Measurements from ENCODE around the gene CDH22. TPM values are rescaled to one million over a fixed set of nuclear protein-coding genes. Genes with fewer than 3 reads are reported as not detected.

The CDH22 gene
- total RNA-seq, 1 experiment from 2014 or later: 0.11 TPM

GRCh38 chr20:46220455-46221207, 87.7 kb downstream of the CDH22 start:
- no peak overlapping the region for H3K4me3 ChIP-seq (ENCODE audit: low read depth, low read length)
- peaks cover under 1% of the 10 kb centered on the region for H3K4me1 Mint-ChIP-seq (ENCODE audit: low read depth, unreplicated experiment)
- intact Hi-C loops (cut with micrococcal nuclease; ENCODE audit: unreplicated experiment): no loop called here
- no peaks in the 10 kb centered on the region; the same call in 1 of the 2 replicates for H3K27me3 ChIP-seq (replicated peaks; ENCODE audit: control insufficient read depth, insufficient read depth, low read length)
- no peak overlapping the region for H3K4me3 Mint-ChIP-seq (ENCODE audit: unreplicated experiment)
- no TSS peak for BruUV-seq (replicated peaks)
- no peak overlapping the region for H3K27ac Mint-ChIP-seq (ENCODE audit: unreplicated experiment)
- POLR2A ChIA-PET: interaction anchor here (0.6 kb wide), 1 partner anchor 13 kb away, joined by 6 read pairs; no protein-coding TSS in a partner anchor
- CTCF ChIA-PET: interaction anchor here (0.5 to 0.8 kb wide), 3 partner anchors 18 to 221 kb away, joined by 3 to 4 read pairs (median 4); no protein-coding TSS in a partner anchor
- H3K4me1 ChIP-seq: peaks cover 8% of the 10 kb centered on the region
- H3K9me3 Mint-ChIP-seq (ENCODE audit: unreplicated experiment): no peaks in the 10 kb centered on the region
- peak in 1 of 2 experiments; percentile 27 for DNase-seq
- no peaks in the 10 kb centered on the region for H3K36me3 ChIP-seq (ENCODE audit: control insufficient read depth, insufficient read depth, low read length)
- H3K36me3 Mint-ChIP-seq (ENCODE audit: insufficient read depth, unreplicated experiment): no peaks in the 10 kb centered on the region
- H3K27me3 Mint-ChIP-seq (ENCODE audit: insufficient read depth, unreplicated experiment): peaks cover 20% of the 10 kb centered on the region
- TF ChIP-seq, protein P1, sequence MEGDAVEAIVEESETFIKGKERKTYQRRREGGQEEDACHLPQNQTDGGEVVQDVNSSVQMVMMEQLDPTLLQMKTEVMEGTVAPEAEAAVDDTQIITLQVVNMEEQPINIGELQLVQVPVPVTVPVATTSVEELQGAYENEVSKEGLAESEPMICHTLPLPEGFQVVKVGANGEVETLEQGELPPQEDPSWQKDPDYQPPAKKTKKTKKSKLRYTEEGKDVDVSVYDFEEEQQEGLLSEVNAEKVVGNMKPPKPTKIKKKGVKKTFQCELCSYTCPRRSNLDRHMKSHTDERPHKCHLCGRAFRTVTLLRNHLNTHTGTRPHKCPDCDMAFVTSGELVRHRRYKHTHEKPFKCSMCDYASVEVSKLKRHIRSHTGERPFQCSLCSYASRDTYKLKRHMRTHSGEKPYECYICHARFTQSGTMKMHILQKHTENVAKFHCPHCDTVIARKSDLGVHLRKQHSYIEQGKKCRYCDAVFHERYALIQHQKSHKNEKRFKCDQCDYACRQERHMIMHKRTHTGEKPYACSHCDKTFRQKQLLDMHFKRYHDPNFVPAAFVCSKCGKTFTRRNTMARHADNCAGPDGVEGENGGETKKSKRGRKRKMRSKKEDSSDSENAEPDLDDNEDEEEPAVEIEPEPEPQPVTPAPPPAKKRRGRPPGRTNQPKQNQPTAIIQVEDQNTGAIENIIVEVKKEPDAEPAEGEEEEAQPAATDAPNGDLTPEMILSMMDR (IDR thresholded peaks at IDR 0.05; ENCODE audit: insufficient read depth in 1 of 2, low read depth in 1 of 2, low read length in 1 of 2, severe bottlenecking in 1 of 2, unreplicated experiment in 1 of 2): no peak
- H3K9me3 ChIP-seq: no peaks in the 10 kb centered on the region

GRCh38 chr20:46219920-46220319, 88.4 kb downstream of the CDH22 start:
- POLR2A ChIA-PET: no interaction called here
- Histone ChIP-seq H3K36me3 (ENCODE audit: control insufficient read depth, insufficient read depth, low read length) (no peaks in the 10 kb centered on the region), H3K4me3 (ENCODE audit: low read depth, low read length) (no peak overlapping the region), H3K4me1 (peaks cover 9% of the 10 kb centered on the region), H3K9me3 (no peaks in the 10 kb centered on the region), H3K27me3 (replicated peaks; ENCODE audit: control insufficient read depth, insufficient read depth, low read length) (no peaks in the 10 kb centered on the region; the same call in 1 of the 2 replicates)
- intact Hi-C loops (cut with micrococcal nuclease; ENCODE audit: unreplicated experiment): no loop called here
- Mint-ChIP-seq H3K27me3 (ENCODE audit: insufficient read depth, unreplicated experiment) (peaks cover 20% of the 10 kb centered on the region), H3K27ac (ENCODE audit: unreplicated experiment) (no peak overlapping the region), H3K36me3 (ENCODE audit: insufficient read depth, unreplicated experiment) (no peaks in the 10 kb centered on the region), H3K9me3 (ENCODE audit: unreplicated experiment) (no peaks in the 10 kb centered on the region), H3K4me1 (ENCODE audit: low read depth, unreplicated experiment) (peaks cover 6% of the 10 kb centered on the region), H3K4me3 (ENCODE audit: unreplicated experiment) (no peak overlapping the region)
- TF ChIP-seq, protein P1 (IDR thresholded peaks at IDR 0.05; ENCODE audit: insufficient read depth in 1 of 2, low read depth in 1 of 2, low read length in 1 of 2, severe bottlenecking in 1 of 2, unreplicated experiment in 1 of 2): no peak
- no peak for DNase-seq
- CTCF ChIA-PET: interaction anchor here (0.5 kb wide), 1 partner anchor 221 kb away, joined by 4 read pairs; no protein-coding TSS in a partner anchor
- BruUV-seq (replicated peaks): no TSS peak

DNA sequence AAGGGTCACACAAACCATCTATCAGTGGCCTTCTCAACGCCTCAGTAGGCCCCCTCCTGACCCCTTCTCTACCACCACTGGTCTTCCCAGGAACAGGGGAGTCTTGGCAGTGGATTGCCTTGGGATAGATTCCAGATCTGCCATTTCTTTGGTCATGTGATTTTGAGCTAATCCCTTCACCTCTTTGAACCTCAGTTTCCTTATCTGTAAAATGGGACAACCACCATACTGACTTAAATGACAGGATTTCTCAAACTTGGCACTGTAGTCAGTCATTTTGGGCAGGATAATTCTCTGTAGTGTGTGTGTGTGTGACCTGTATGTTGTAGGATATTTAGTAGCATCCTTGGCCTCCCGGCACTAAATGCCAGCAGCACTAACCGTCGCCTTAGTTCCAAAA, 89.1 kb downstream of the CDH22 start:
- no peaks in the 10 kb centered on the region for H3K27me3 ChIP-seq (replicated peaks; ENCODE audit: control insufficient read depth, insufficient read depth, low read length)
- Mint-ChIP-seq H3K36me3 (ENCODE audit: insufficient read depth, unreplicated experiment) (no peaks in the 10 kb centered on the region), H3K9me3 (ENCODE audit: unreplicated experiment) (no peaks in the 10 kb centered on the region), H3K27me3 (ENCODE audit: insufficient read depth, unreplicated experiment) (peaks cover 20% of the 10 kb centered on the region), H3K4me1 (ENCODE audit: low read depth, unreplicated experiment) (peaks cover 6% of the 10 kb centered on the region), H3K4me3 (ENCODE audit: unreplicated experiment) (no peak overlapping the region), H3K27ac (ENCODE audit: unreplicated experiment) (no peak overlapping the region)
- H3K36me3 ChIP-seq (ENCODE audit: control insufficient read depth, insufficient read depth, low read length): no peaks in the 10 kb centered on the region
- ChIA-PET POLR2A (no interaction called here), CTCF (no interaction called here)
- BruUV-seq (replicated peaks): no TSS peak
- no peak overlapping the region for H3K4me3 ChIP-seq (ENCODE audit: low read depth, low read length)
- no peak for DNase-seq
- TF ChIP-seq, protein P1 (IDR thresholded peaks at IDR 0.05; ENCODE audit: insufficient read depth in 1 of 2, low read depth in 1 of 2, low read length in 1 of 2, severe bottlenecking in 1 of 2, unreplicated experiment in 1 of 2): no peak
- intact Hi-C loops (cut with micrococcal nuclease; ENCODE audit: unreplicated experiment): no loop called here
- peaks cover 9% of the 10 kb centered on the region for H3K4me1 ChIP-seq
- H3K9me3 ChIP-seq: no peaks in the 10 kb centered on the region

Measured in Caco-2 (cell line).